ENCODE results near the gene SCN7A.

- TF ChIP-seq CTCF (conservative IDR thresholded peaks at IDR 0.05; ENCODE audit: low read length) (no peak), EZH2phosphoT487 (IDR thresholded peaks at IDR 0.05; ENCODE audit: borderline replicate concordance, low read depth, low read length) (no peak)
These were observed 49.7 kb downstream of the SCN7A start for GRCh38 chr2:166444306-166444705.

All from OCI-LY7 (cell line).